HuH-7 (cell line): ENCODE results near the gene MON2.
"Not testable (repeated sequence)": the region's sequence is repeated elsewhere in the genome, so short reads cannot be mapped to it uniquely, and the experiment has no call there.

Source experiments
- DNase-seq: peaks from one replicate; pipeline ENCODE4 v3.0.0; 2011; ENCODE audit warnings: low spot score

The MON2 gene, protein sequence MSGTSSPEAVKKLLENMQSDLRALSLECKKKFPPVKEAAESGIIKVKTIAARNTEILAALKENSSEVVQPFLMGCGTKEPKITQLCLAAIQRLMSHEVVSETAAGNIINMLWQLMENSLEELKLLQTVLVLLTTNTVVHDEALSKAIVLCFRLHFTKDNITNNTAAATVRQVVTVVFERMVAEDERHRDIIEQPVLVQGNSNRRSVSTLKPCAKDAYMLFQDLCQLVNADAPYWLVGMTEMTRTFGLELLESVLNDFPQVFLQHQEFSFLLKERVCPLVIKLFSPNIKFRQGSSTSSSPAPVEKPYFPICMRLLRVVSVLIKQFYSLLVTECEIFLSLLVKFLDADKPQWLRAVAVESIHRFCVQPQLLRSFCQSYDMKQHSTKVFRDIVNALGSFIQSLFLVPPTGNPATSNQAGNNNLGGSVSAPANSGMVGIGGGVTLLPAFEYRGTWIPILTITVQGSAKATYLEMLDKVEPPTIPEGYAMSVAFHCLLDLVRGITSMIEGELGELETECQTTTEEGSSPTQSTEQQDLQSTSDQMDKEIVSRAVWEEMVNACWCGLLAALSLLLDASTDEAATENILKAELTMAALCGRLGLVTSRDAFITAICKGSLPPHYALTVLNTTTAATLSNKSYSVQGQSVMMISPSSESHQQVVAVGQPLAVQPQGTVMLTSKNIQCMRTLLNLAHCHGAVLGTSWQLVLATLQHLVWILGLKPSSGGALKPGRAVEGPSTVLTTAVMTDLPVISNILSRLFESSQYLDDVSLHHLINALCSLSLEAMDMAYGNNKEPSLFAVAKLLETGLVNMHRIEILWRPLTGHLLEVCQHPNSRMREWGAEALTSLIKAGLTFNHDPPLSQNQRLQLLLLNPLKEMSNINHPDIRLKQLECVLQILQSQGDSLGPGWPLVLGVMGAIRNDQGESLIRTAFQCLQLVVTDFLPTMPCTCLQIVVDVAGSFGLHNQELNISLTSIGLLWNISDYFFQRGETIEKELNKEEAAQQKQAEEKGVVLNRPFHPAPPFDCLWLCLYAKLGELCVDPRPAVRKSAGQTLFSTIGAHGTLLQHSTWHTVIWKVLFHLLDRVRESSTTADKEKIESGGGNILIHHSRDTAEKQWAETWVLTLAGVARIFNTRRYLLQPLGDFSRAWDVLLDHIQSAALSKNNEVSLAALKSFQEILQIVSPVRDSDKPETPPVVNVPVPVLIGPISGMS (N-terminal part only)

GRCh38 chr12:62466594-62467491 lies at the start of gene MON2:
Gene MON2, plus strand, starts transcription at chr12:62466826. Its CDS starts 382 bp downstream, at chr12:62467208.
- DNase-seq: peak; percentile 94

- no peak for DNase-seq
These were observed 40.5 kb upstream of the MON2 start for GRCh38 chr12:62426089-62426488.

DNA sequence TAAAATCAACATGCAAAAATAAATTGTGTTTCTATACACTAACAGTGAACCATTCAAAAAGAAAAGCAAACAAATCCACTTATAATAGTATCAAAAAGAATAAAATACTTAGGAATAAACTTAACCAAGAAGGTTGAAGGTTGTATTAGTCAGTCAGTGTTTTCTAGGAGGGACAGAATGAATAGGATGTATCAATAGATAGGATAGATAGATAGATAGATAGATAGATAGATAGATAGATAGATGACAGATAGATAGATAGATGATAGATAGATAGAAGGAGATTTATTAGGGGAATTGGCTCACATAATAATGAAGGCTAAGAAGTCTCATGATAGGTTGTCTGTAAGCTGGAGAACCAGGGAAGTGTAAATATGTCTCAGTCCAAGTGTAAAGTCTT lies 37.2 kb upstream of the MON2 start:
- no peak for DNase-seq

DNA sequence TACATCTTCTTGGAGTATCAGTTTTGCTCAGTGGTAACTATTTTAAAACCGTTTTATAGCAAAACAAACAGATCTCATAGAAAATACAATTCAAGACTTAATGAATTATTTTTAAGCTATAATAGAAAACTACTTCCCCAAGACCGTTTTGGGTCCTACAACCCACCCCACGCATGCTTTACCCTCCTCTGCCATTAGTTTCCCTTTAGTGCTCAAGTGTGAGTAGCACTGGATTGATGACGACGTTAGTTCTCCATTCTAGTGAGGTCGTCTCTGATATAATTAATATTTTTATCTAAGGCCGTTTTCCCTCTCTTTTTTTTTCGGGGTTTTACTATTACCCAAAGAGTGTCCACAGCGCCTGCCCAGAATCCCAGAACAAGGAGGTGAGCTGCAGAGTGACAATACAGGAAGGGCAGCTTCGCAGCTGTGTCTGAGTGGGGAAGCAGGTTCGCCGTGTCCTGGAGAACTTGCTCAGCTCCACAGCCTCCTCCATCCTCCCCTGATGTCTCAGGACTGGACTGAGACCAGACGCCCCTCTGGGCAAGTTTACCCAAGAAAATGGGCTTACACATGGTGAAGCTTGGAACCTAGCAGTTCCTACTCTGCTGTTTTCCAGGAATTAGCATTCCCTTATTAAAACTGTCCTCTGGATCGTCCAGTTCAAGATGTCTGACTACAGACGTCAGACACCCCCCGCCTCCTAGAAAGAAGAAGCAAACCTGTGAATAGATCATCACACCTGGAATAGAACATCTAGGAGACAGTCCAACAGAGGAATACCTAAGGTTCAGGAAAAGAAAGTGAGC lies 31.9 kb upstream of the MON2 start:
- DNase-seq: peak; percentile 20

GRCh38 chr12:62435303-62436163 lies 31.1 kb upstream of the MON2 start:
- peak; percentile 60 for DNase-seq

DNA sequence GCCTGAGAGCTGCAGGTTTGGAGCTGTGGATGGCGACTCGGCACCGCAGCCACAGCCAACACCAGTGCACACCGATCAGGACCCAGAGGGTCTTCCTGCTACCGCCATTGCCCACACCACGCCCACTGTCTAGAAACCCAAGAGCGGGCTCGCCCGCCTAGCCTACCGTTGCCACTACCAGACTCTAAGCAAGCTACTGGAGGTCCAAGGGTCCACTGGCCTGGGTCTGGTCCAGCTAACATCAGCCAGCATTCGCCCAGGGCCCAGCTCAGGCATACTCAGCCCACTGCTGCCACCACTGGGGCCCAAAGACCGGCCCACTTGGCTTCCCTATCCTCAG lies 30.5 kb upstream of the MON2 start:
- no peak for DNase-seq

DNA sequence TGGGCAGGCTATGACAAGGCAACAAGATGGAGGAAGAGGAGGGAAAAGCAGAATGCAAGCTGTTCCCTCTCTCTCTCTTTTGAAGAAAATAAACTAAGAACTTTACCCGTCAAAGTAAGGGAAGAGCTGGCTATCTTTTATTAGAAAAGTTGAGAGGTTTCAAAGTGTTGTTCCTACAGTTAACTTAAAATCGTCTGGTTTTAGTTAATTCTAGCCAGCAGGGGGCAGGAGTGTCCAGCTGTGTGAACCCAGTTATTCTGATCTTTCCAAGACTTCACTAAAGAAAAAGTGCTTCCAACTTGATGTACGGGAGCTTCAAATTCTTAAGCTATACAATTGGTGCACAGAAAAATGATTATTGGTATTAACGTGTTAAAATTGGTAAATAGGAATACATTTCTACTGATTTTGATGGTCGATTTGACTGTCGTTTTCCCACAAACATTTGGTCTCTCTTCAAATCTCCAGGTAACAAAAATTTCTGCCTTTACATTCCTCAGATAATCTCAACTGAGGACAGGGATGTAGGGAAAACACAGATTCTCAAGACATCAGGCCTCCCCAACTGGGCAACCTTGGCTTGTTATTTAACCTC lies 28.4 kb upstream of the MON2 start:
- DNase-seq: no peak

DNA sequence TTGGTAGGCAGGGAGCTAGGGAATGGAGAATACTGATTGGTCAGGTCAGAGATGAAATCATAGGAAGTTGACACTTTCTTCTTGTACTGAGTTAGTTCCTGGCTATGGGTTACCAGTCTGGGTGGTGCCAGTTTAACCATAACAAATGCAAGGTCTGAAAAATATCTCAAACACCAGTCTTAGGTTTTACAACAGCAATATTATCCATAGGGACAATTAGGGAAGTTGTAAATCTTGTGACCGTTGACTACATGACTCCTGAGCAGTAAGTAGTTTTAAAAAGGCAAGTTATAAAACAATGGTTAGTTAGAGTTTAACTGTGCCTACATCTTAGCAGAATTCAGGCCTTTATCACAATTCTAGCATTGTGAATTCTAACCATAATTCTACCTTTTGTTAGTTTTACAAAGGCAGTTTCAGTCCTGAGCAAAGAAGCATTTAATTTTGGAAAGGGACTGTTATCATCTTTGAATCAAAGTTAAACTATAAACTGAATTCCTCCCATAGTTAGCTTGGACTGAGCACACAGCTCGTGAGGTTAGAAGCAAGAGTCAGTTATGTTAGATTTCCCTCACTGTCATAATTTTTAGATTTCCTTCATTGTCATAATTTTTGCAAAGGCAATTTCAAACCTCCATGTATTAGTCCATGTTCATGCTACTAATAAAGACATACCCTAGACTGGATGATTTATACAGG lies 19.7 kb upstream of the MON2 start:
- DNase-seq: no peak

DNA sequence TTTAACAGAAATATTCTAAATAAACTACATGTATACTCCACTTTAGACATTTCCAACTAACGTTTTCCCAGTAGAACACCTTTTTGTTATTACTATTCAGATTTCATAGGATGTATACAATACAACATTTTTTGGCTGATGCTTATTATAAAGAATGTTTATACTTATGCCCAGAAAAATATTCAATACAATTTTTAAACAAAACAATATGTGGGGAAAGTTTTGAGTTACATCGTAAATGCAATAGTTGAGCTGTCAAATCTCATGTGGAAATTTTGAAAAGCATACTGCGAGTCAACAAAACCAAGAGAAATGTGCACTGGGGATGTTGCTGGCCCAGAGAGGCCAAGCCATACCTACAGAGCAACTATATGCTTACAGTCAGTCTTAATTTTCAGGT lies 18.2 kb upstream of the MON2 start:
- DNase-seq: no peak

DNA sequence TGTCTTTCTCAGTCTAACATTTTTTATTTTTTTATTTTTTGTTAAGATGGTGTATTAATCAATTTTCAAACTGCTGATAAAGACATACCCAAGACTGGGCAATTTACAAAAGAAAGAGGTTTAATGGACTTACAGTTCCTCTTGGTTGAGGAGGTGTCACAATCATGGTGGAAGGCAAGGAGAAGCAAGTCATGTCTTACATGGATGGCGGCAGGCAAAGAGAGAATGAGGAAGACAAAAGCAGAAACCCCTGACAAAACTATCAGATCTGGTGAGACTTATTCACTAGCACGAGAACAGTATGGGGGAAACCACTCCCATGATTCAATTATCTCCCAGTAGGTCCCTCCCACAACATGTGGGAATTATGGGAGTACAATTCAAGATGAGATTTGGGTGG lies 11.2 kb upstream of the MON2 start:
- DNase-seq: not testable (repeated sequence)

DNA sequence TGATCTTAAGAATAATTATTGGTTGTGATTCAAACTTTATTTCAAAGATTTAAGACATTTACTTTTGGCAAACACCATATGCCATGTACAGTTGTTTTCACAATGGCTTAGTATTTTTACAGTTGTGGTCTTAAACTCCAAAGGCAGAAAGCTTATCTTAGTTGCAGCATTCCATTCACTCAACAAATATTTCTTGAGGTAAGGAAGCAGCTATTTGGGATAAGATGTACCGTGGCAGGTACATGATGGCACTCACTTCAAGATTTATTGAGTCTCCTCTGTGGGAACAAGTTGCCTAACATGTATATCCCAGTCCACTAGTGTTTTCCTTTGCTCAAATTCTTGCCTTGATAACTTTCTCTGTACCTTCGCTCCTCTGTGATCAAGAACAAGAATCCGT lies 8.0 kb upstream of the MON2 start:
- DNase-seq: no peak

GRCh38 chr12:62459976-62460375 lies 6.7 kb upstream of the MON2 start:
- no peak for DNase-seq

DNA sequence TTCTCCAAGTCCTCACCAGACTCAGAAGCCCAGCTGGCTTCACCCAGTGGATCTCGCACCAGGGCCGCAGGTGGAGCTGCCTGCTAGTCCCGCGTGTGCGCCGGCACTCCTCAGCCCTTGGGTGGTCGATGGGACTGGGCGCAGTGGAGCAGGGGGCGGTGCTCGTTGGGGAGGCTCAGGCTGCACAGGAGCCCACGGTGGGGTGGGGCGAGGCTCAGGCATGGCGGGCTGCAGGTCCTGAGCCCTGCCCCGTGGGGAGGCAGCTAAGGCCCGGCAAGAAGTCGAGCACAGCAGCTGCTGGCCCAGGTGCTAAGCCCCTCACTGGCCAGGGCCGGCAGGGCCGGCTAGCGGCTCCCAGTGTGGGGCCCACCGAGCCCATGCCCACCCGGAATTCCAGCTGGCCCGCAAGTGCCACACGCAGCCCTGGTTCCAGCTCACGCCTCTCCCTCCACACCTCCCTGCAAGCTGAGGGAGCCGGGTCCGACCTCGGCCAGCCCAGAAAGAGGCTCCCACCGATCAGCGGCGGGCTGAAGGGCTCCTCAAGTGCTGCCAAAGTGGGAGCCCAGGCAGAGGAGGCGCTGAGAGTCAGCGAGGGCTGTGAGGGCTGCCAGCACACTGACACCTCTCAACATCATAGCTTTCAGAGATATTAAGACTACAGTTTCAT lies 5.3 kb upstream of the MON2 start:
- not testable (repeated sequence) for DNase-seq

GRCh38 chr12:62463252-62463651 lies 3.4 kb upstream of the MON2 start:
- not testable (repeated sequence) for DNase-seq

DNA sequence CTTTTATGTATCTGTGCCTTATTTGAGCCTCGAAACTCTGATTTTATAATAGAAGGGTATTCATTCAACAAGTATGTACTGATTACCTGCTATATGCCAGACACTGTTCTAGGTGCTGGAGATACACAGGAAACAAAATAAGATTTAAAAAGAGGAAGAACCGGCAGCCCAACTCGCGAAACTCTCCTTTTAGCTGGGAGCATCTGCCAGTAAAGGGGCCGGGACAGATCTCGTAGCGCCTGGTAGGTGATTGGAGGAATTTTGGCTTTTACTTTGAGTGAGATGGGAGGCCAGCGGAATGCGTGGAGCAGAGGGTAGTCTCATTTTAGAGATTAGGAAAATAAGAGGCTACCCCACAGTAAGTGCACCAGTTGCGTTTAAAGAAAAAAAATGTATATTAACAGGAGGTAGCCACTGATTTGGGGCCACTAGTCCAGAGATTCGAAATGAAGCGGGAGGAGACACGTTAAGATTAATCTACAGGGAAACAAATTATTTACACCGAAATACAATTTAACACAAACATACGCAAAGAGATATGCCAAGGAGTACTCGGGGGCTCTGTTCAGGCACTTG lies 520 bp upstream of the MON2 start:
- peak; percentile 67 for DNase-seq

- DNase-seq: no peak
These were observed 1.8 kb downstream of the MON2 start for GRCh38 chr12:62468397-62468796.

GRCh38 chr12:62468935-62469334 lies 2.3 kb downstream of the MON2 start:
- no peak for DNase-seq

- DNase-seq: no peak
These were observed 3.1 kb downstream of the MON2 start for GRCh38 chr12:62469704-62470103.
